ENCODE results near the gene ARG2.

DNA sequence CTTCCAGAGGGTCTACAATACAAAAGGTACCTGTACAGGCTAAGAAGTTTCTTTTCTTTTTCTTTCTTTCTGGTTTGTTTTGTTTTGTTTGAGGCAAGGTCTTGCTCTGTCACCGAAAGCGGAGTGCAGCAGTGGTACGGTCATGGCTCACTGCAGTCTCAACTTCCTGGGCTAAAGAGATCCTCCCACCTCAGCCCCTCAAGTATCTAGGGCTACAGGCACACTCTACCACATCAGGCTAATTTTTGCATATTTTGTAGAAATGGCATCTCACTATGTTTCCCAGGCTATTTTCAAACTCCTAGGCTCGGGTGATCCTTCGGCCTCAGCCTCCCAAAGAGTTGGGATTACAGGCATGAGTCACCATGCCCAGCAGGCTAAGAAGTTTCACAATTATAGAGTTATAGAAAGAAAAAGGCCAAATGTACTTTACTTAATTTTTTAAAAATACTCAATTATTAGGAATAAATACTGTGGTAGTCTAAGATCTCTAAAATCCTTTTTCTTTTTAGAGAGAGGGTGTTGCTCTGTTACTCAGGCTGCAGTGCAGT lies 16.6 kb upstream of the ARG2 start:
- TF ChIP-seq, protein P1, sequence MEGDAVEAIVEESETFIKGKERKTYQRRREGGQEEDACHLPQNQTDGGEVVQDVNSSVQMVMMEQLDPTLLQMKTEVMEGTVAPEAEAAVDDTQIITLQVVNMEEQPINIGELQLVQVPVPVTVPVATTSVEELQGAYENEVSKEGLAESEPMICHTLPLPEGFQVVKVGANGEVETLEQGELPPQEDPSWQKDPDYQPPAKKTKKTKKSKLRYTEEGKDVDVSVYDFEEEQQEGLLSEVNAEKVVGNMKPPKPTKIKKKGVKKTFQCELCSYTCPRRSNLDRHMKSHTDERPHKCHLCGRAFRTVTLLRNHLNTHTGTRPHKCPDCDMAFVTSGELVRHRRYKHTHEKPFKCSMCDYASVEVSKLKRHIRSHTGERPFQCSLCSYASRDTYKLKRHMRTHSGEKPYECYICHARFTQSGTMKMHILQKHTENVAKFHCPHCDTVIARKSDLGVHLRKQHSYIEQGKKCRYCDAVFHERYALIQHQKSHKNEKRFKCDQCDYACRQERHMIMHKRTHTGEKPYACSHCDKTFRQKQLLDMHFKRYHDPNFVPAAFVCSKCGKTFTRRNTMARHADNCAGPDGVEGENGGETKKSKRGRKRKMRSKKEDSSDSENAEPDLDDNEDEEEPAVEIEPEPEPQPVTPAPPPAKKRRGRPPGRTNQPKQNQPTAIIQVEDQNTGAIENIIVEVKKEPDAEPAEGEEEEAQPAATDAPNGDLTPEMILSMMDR (IDR thresholded peaks at IDR 0.05 in 8 of 11, conservative IDR thresholded peaks at IDR 0.05 in 3 of 11): no peak
- TF ChIP-seq POLR2A (IDR thresholded peaks at IDR 0.05): no peak
